Pulmonary artery endothelial cell (primary cell): Measurements from ENCODE around the gene RERE. TPM values are rescaled to one million over a fixed set of nuclear protein-coding genes. Genes with fewer than 3 reads are reported as not detected.
A peak's percentile ranks its signal among the peaks of the same experiment; 100 is the strongest.

Experiments used
- DNase-seq: peaks from one replicate; pipeline ENCODE4 v3.0.0-alpha.2; 2011; ENCODE audit warnings: low read depth, low spot score
- total RNA-seq: library from RNA; depleted of rRNA; stranded (reverse); fragments of >200 nt; gene quantifications from 2 replicates; pipeline ENCODE4 v1.2.3, GENCODE V29; 2014

The RERE gene
- 38.1 and 60.7 TPM in 2 replicates for total RNA-seq

DNA sequence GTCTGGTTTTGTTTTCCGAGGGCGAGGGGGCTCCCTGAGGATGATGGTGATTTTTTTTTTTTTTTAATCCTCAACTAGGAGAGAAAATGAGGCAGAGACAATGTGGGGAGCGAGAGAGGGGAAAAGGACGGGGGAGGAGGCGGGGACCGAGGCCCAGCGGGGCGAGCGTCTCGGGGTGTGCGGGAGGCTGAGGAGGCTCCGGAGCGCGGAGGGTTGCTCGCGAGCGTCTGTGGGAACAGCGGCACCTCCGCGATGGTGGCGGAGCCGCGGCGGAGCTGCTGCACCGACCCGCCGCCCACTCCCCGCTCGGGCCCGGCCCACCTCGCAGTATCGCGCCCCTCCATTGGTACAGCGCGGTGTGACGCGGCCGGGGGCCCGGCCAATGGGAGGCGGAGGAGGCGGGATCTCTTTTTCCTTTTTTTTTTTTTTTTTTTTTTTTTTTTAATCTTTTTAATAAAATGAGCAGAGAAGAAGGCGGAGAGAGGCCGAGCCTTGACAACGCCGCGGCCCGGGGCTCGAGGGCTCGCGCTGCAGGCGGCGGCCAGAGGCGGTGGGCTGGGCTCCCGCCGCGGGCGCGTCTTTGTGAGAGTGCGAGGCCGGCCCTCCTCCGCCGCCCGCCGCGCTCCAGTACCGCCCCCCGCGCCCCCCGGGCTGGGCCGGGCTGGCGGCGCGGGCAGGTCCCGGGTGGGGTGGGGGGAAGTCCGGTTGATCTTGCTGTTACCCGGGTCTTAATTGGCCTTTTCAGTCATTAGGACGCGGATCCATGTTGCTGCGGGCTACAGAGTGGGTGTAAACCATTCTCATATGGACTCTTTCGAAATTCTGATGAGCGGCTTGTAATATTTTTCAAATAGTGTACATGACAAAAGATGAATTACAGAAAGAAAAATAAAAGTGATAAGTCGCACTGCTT is at the start of gene RERE:
Gene RERE, minus strand, starts transcription at position 229 of the 913 bp plus-strand sequence.
- DNase-seq: peak; percentile 77

DNA sequence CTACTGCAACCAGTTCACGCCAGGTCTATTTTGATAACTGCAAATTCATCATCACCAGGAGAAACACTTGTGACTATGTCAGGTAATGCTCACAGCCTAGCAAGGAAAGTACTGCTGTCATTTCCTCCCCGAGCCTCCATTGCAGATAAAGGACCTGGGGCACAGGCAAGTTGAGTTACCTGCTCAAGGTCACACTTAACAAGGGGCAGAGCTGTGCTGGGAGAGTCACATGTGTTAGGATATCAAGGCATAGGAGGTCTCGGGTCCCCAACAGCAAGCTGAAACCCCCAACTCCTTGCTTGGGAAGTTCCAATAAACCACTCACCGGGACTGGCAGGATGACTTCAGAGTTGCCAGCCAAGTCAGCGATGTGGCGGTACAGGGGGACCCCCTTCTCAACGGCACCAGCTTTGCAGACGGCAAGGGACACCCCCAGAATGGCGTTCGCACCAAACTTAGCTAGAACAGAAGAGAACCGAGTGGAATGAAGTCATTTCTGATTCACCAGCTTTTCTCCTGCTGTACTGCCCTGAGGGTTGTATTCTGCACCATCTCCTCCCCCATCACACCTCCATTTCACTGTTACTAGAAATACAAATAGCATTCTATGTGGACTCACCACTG is 49.5 kb upstream of the RERE start:
- DNase-seq: no peak

DNA sequence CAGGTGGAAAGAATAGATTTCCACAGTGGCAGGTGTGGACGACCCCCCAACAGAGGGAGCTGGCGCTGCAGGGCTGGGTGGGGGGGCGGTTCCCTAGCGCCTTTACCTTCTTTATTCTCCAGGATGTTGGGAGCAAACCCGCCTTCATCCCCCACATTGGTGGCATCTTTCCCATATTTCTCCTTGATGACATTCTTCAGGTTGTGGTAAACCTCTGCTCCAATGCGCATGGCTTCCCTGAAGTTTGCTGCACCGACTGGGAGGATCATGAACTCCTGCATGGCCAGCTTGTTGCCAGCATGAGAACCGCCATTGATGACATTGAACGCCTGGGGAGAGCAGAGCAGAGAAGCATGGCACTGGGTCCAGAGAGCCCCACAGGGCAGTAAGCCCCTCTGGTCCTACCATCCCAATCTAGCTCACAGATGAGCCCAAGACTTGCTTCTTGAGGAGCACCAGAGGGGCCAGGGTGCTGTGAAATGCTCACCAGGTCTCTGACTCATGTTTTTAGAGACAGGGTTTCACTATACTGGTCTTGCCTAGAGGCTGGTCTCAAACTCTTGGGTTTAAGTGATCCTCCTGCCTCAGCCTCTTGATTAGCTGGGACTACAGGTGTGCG is 48.8 kb upstream of the RERE start:
- no peak for DNase-seq

DNA sequence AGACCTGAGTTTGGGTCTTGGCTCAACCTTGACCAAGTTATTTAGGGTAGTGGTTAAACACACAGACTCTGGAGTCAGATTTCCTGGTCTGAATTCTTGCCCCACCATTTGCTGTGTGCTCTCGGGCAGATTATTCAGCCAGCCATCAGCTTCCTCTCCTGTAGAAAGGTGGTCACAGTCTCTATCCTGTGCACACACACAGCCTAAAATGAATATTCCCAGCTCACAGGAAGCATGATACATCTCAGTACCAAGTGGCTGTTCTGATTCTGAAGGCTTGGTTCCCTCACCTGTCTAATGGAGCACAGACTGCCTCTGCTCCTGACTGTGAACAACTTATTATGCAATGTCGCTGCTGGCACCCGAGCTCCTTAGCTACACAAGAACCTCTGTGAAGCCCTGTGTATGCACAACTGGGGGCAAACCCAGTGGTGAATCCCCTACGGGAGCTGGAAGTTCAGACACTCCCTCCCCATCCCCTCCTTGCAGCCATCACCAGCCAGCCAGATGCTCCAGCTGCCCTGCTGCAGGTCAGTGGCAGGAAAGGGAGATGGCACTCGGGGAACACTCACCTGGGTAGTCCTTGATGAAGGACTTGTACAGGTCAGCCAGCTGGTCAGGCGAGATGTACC is 47.4 kb upstream of the RERE start:
- no peak for DNase-seq

DNA sequence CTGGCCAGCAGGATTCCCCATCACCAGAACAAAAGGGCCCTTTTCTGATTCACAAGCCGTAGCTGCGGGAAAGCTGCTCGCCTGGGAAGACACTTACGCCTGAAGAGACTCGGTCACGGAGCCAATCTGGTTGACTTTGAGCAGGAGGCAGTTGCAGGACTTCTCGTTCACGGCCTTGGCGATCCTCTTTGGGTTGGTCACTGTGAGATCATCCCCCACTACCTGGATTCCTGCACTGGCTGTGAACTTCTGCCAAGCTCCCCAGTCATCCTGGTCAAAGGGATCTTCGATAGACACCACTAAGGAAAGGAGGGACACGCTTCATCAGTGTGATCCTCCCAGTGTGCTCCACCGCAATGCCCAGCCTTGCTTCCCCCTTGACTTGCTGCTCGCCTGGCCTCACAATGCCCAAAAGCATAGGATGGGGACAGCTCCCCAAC is 46.4 kb upstream of the RERE start:
- no peak for DNase-seq

DNA sequence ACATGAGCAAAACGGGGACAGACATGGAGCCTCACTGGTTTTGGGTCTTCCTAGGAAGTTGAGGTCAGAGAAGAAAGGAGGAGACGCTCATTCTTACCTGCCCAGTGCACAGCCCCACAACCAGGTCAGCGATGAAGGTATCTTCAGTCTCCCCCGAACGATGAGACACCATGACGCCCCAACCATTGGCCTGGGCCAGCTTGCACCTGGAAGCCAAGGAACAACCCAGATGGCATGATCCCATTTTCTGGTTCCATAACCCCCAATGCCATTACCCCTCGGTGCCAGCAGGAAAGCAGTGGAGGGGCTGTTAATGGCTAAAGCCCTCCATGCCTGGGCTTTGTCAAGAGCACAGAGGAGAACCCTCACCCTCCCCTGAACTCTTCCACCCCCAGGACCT is 45.7 kb upstream of the RERE start:
- DNase-seq: no peak

DNA sequence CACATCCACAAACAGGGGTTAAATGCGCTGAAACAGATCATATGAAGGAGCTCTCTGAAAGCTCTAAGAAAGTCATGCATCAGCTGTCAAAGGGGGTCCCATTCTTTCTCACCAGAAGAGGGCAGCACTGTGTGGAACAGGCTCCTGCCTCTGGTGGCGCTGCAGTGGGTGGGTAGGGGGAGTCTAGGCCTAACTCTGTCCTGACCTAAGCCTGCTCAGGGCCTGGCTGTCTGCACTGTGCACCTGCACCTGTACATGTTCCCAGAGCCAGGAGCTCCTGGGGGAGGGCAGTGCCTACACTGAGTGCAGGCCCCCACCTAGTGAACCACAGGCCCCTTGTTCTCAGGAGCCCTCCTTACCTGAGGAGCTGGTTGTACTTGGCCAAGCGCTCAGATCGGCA is 45.1 kb upstream of the RERE start:
- no peak for DNase-seq

DNA sequence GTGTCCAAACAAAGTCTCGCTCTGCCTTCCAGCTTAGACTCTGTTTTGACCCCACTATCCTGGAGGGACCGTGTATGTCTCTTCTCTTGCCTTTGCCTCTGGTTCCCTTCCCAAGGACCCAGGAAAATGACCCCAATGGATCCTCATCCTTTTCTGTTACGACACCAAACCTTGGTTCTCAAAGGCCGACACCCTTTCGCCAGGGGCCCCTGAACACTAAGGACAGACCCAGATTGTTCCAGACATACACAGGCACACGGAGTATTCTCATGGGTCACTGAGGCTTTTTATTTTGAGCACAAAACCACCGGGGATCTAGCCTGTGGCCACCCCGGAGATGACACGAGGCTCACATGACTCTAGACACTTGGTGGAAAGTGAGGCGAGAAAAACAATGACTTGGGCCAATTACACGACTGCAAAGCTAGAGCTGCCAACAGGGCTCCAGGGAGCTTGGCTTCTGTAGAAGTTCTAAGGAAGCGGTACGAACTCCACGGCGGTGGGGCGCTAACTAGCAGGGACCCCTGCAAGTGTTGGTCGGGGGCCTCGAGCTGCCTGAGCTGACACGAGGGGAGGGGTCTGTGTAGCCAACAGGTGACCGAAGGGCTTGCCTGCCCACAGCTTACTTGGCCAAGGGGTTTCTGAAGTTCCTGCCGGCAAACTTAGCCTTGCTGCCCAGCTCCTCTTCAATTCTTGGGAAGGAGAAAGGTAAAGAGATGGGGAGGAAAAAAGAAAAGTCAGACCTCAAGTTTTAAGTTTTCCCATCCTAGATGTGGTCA is 43.5 kb upstream of the RERE start:
- DNase-seq: no peak

DNA sequence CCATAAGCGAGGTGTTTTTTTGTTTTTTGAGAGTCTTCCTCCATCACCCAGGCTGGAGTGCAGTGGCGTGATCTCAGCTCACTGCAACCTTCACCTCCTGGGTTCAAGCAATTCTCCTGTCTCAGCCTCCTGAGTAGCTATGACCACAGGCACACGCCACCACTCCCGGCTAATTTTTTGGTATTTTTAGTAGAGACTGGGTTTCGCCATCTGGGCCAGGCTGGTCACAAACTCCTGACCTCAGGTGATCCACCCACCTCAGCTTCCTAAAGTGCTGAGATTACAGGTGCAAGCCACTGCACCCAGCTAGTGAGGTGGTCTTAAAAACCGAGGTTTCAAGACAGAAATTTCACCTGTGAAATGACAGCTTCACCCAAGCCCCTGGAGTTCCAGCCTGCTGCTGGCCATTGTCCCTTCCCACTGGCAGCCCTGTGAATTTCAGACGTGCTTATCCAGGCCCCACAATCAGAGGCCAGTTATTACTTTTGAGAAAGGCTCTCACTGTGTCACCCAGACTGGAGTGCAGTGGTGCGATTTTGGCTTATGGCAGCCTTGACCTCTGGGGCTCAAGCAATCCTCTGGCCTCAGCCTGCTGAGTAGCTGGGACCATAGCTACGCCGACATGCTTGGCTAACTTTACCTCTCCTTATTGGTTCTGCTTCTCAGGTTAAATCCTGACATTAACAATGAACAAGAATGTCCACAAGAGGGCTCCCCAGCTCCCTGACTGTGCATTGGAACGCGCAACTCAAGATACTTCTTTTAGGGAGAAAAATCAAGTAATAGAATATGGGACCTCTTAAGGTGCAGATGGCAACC is 41.7 kb upstream of the RERE start:
- DNase-seq: no peak

DNA sequence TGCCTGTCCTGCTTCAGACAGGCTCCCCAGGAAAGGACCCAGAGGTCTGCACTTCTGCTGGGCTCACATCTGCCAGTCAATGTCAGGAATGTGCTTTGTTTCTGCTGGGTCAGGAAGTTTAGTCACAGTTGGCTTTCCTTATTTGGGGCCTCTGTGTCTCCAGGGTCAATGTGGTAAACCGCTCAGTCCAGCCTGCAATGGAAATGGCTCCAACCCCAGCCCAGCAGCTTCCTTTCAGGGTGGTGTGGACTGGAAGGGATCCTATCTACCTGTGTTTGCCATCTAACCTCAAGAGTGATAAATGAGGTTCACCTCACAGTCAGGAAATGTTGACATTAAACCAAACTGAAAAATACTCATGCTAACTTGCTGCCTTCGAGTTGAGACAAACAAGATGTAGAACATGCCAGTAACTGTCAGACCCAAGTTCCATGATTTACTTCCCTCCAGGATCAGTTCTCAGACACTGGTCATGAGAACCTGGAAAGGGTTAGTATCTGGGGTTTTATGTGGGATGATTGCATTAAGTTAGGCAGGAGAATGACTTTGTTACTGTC is 40.8 kb upstream of the RERE start:
- DNase-seq: peak; percentile 89

DNA sequence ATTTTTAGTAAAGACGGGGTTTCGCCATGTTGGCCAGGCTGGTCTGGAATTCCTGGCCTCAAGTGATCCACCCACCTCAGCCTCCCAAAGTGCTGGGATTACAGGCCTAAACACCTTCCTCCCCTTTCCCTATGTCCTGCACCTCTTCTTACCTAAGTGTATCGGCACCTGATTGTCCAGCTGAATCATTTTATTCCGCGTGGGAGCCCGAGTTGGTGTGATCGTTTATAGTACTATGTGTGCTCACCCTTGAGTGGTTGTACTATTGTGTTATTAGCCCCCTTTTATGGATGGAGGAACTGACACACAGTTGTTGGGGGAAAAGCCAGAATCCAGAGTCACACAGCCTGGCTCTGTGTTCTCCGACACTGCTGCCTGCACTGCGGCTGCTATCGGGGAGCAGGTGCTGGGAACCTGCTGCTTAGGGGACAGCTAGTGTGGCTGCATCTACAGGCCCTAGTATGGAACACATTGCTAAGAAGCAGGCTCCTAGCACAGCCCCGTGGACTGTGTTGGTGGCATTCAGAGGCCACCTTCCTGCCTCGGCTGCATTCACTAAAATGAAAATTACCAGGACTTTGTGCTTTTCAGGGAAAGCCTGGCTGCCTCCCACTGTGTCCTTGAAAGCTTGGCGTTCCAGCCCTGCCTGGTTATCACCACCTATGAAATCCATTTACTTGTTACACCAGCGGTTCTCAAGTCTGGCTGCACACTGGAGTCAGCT is 39.4 kb upstream of the RERE start:
- DNase-seq: no peak

DNA sequence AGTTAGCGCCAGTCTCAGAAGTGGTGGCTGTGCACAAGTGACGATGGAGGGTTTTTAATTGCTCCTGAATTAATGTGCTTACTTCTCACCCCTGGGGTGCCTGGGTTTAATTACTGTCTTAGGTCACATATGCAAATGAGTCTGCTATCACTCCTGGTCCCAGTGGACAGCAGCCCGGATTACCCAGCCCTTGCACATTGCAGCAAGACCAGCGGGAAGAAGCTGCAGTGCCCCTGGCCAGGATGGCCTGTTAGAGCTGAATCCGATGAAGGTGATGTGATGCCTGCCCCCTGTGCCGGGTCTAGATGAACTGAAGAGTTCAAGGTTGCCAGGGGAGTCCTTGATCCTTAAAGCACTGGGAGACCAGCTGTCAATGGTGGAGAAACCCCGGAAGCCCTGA is 36.8 kb upstream of the RERE start:
- no peak for DNase-seq

DNA sequence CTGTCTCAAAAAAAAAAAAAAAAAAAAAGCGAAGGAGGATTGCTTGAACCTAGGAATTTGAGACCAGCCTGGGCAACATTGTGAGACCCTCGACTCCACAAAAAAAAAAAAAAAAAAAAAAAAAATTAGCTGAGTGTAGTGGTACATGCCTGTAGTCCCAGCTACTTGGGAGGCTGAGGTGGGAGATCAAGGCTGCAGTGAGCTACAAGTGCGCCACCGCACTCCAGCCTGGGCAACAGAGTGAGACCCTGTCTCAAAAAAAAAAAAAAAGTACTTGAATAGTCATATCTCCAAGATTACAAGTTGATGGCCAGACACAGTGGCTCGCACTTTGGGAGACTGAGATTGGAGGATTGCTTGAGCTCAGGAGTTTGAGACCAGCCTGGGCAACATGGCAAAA is 33.6 kb upstream of the RERE start:
- DNase-seq: no peak

DNA sequence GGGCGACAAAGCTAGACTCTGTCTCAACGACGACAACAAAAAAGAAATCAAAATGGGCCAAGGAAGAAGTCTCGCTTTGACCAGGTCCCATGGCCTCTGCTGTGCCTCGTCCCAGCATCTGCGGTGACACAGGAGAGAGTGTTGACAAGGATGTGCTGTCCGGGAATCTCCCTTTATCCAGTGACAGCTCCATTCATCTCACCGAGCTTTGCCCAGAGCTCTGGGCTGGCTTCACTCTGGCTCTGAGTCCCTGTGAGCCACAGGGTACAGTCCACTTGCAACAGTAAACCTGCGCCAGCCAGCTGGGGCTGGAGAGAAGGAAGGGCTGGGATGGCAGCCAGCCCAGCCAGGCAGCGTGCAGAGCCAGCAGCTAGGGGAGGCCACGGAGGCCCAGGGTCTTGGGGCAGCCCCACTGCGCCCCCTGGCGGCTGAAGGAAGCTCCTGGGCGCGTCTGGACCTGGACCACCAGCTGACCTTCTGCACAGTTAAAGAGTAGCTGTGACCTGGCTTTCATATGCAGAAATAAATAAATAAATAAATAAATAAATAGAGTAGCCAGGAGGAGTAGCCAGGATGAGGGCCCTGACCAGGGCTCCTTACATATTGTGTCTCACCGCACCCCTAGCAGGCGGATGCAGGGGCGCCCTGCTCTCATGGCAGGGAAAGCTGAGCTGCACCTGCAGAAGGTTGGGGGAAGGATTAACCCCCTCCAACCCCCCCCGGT is 31.4 kb upstream of the RERE start:
- peak; percentile 73 for DNase-seq

DNA sequence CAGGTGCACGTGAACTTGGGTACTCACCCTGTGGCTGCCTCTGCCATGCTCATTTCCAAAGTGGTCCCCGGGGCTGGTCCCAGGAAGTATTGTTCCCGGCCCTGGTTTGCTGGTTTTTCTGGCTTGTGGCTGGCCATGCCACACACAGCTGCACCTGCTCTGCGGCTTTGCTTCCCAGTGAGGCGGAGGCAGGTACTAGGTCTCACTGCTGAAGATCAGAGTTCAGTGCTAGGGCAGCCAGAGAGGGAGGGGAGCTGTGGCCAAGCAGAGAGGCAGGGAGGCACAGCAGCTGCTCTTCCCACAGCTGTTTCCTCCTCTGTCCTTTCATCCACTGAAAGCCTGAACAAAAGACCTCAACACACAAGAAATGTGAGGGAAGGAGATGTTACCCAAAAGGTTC is 30.6 kb upstream of the RERE start:
- DNase-seq: no peak

DNA sequence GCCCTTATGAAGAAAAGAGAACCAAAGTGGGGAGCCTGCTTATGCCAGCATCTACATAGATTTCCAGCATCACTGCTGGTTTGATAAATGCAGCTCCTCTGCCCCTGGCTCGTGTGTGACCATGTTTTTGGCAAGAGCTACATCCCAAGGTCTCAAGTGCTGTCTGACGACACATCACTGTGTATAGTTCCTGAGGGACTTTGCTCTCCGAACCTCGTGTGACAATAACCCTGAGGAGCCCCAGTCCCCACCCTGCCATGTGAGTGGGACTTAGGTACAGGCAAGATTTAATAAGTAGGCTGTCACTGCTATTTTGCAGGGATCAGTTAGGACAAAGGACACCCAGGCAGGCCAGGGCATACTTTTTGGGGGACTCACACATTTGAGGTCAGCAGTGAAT is 28.8 kb upstream of the RERE start:
- DNase-seq: no peak

DNA sequence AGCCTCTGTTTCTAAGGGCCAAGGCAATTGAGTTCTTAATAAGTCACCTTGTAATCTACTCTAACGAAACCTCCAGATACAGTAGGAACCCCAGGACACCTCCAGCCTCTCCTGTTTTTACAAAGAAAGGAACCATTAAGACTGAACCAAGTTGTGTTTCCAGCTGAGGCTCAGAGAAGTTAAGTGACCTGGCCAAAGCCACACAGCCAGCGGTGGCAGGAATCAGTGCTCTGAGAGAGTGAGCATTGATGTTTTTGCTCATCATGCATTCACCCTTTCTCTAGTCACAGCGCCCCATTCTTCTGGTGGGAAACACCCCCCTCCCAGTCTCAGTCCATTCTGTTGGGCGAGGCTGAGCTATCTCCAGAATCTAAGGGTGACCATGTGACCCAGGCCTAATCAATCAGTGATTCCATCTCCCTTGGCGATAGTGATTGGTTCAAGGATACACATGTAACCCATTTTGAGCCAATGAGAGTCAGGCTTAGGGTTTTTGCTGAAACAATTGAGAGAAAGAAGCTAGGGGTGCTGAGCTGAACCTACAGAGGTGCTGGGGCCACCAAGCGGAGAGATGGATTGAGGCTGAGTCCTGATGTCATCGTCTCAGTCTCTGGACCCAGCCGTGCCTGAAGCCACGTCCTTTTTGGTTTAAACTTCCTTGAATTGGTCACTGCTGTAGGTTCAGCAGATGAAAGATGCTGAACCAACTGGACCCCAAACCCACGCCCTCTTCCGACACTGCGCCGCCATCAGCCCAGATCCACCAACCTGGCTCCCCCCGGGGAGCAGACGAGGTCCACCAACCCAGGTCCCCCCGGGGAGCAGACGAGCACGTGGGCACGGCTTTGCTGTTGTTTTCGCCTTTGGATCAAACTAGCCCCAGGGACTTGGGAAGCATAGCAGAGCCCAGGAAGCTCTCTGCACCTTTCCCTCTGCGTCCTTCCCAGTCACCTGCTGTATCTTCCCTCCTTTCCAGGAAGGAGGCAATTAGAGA is 28.0 kb upstream of the RERE start:
- DNase-seq: no peak
